Astrocyte of the spinal cord (primary cell): ENCODE results near the gene UNC5B.

ENCODE experiments used
- DNase-seq: peaks from one replicate; pipeline ENCODE4 v3.0.0; 2011; ENCODE audit warnings: low read depth, low spot score
- H3K4me3 ChIP-seq: 2 replicates; pipeline ENCODE4 v1.5.1; 2011; ENCODE audit warnings: low read depth, mild to moderate bottlenecking, low read length, moderate library complexity
- CTCF ChIP-seq: IDR thresholded peaks from 2 replicates; pipeline ENCODE4 v1.5.1; 2012; ENCODE audit warnings: low read depth, mild to moderate bottlenecking, low read length, inconsistent platforms
- in situ Hi-C: cut with HindIII; loops from 2 replicates; pipeline ENCODE4 v1.10.0; 2017; ENCODE audit warnings: low sequenced_read_pairs

UNC5B gene

GRCh38 chr10:71253981-71254818 is 41.8 kb downstream of the UNC5B start:
- in situ Hi-C loops: no loop called here
- no peak for TF ChIP-seq CTCF
- H3K4me3 ChIP-seq: no peak overlapping the region
- DNase-seq: no peak

- in situ Hi-C loops: no loop called here
- no peak overlapping the region for H3K4me3 ChIP-seq
These were observed 42.6 kb downstream of the UNC5B start for GRCh38 chr10:71254834-71255549.

GRCh38 chr10:71255550-71255807 is 43.1 kb downstream of the UNC5B start:
- no peak overlapping the region for H3K4me3 ChIP-seq
- in situ Hi-C loops: no loop called here
- no peak for DNase-seq
- no peak for TF ChIP-seq CTCF

More at GRCh38 chr10:71254834-71255549, 42.6 kb downstream of the UNC5B start:
- no peak for TF ChIP-seq CTCF
- DNase-seq: no peak

- TF ChIP-seq CTCF: no peak
- peak; percentile 93 for DNase-seq
- in situ Hi-C loops: no loop called here
- H3K4me3 ChIP-seq: no peak overlapping the region
These were observed 43.7 kb downstream of the UNC5B start for GRCh38 chr10:71255808-71256660.

GRCh38 chr10:71256661-71257318 is 44.4 kb downstream of the UNC5B start:
- in situ Hi-C loops: no loop called here
- TF ChIP-seq CTCF: no peak
- no peak overlapping the region for H3K4me3 ChIP-seq

More at GRCh38 chr10:71256661-71257318, 44.4 kb downstream of the UNC5B start:
- no peak for DNase-seq
